Thymus (tissue), 11 donors: ENCODE measurements around the gene GPHN. TPM values are rescaled to one million over a fixed set of nuclear protein-coding genes. Genes with fewer than 3 reads are reported as not detected.

Experiments
- DNase-seq, 9 donors: peaks; one replicate each; pipeline ENCODE4 v3.0.0-alpha.2; 2013; ENCODE audit warnings: low spot score in 9 of 9, low read depth in 6 of 9, missing footprints in 1 of 9
- H3K27ac ChIP-seq, 2 donors: one replicate each; pipeline ENCODE4 v1.5.1; 2013; ENCODE audit warnings: control low read depth in 1 of 2, low read depth in 1 of 2, low read length in 1 of 2, mild to moderate bottlenecking in 1 of 2, moderate library complexity in 1 of 2
- H3K27me3 ChIP-seq, 2 donors: one replicate each; pipeline ENCODE4 v1.5.1; 2013; ENCODE audit warnings: low read length in 1 of 2; ENCODE audit not compliant: control insufficient read depth in 2 of 2, insufficient read depth in 1 of 2
- H3K36me3 ChIP-seq, 2 donors: one replicate each; pipeline ENCODE4 v1.5.1; 2013; ENCODE audit warnings: low read length in 1 of 2, mild to moderate bottlenecking in 1 of 2, moderate library complexity in 1 of 2; ENCODE audit not compliant: control insufficient read depth in 2 of 2, insufficient read depth in 2 of 2
- H3K4me1 ChIP-seq, 2 donors: one replicate each; pipeline ENCODE4 v1.5.1; 2013; ENCODE audit warnings: low read length in 2 of 2; ENCODE audit not compliant: control insufficient read depth in 2 of 2, insufficient read depth in 2 of 2
- H3K4me3 ChIP-seq, 2 donors: one replicate each; pipeline ENCODE4 v1.5.1; 2013; ENCODE audit warnings: low read length in 2 of 2, control low read depth in 1 of 2, mild to moderate bottlenecking in 1 of 2
- H3K9me3 ChIP-seq, 2 donors: one replicate each; pipeline ENCODE4 v1.5.1; 2013; ENCODE audit warnings: low read length in 1 of 2, mild to moderate bottlenecking in 1 of 2; ENCODE audit not compliant: control insufficient read depth in 2 of 2, insufficient read depth in 1 of 2
- WGBS: extraction: QIAGEN DNeasy Blood & Tissue Kit; methylation state at CpG from one replicate; pipeline ENCODE4 v1.1.7; 2013; 5-methylcytosine and 5-hydroxymethylcytosine counted together
- polyA plus RNA-seq: library from polyadenylated mRNA; stranded (reverse); fragments of 200-250 nt; gene quantifications from one replicate; pipeline ENCODE4 v1.2.3, GENCODE V29; 2013
- total RNA-seq: library from RNA; stranded (reverse); fragments of 120-200 nt; gene quantifications from one replicate; pipeline ENCODE4 v1.2.4, GENCODE V29; 2013
- donor health status: healthy.

The GPHN gene
- total and polyA plus RNA-seq, 2 donors, result 11.6 to 28.4 TPM

DNA sequence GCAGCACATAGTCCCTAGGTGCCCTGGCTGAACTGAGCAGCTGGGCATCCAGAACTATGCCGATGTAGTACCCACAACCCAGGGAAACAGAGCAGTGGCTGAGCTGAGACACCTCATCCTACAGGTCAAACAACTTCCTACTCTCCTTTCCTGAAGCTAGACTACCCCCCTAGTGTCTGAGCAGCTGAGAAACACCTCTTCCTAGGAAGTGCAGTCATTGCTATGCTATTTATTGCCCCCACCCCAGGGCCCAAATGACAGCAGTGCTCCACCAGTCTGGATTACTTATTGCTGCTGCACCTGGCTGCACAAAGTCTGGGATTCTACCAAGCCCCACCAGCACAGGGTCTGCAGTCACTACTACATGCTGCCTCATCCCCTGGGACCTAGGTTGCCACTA lies 664.6 kb downstream of the GPHN start:
- DNase-seq, result no peak
- H3K4me3 ChIP-seq, result no peak overlapping the region
- H3K36me3 ChIP-seq, result no peaks in the 10 kb centered on the region
- no peak overlapping the region for H3K27ac ChIP-seq
- H3K9me3 ChIP-seq, result no peaks in the 10 kb centered on the region
- H3K27me3 ChIP-seq, result no peaks in the 10 kb centered on the region
- H3K4me1 ChIP-seq, result no peaks in the 10 kb centered on the region
- WGBS, result 100% methylated on average over 1 of the region's 1 CpG

DNA sequence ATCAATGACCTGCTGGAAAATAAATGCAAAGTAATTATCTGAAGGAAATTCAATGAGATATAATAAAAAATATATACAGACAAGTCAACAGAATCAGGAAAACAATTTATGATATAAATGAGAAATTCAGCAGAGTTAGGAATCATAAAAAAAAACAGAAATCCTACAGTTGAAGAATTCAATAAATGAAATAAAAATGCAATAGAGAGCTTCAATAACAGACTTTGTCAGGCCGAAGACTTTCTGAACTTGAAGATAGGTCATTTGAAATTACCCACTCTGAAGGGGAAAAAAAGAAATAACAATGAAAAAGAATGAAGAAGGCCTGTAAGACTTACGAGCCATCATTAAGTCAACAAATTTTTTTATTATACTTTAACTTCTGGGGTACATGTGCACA lies 665.8 kb downstream of the GPHN start:
- no peaks in the 10 kb centered on the region for H3K36me3 ChIP-seq
- WGBS, result over 99% methylated on average over 2 of the region's 2 CpGs
- H3K27ac ChIP-seq, result no peak overlapping the region
- H3K4me1 ChIP-seq, result no peaks in the 10 kb centered on the region
- H3K4me3 ChIP-seq, result no peak overlapping the region
- no peaks in the 10 kb centered on the region for H3K9me3 ChIP-seq
- no peaks in the 10 kb centered on the region for H3K27me3 ChIP-seq
- no peak for DNase-seq

DNA sequence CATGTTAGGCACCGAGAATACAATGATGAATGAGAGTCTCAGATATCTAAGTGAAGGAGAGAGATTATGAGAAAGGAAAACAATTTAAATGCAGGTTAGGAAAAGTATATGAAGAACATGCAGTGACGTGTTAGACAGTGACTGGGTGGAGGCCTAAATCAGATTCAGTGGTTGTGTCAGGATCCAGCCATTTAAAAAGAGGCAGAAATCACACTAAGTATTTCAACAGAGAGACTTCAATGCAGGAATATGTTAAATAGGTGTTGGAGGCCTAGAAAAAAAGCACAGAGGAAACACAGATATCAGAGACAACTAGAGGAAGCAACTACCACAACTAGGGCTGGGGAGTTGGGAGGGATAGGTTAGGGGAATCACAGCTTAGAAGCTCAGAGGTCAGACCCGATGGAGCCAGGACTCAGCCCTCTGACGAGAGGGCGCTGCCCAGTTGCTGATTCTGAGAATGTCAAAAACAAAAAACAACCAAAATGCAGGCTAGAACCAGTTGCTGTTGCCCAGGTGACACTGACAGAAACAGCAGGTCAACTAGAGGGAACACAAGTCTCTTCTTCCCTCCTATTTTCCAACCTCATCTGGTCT lies 678.3 kb downstream of the GPHN start:
- 90% methylated on average over 5 of the region's 5 CpGs for WGBS
- H3K4me1 ChIP-seq, result peaks cover 0 to 30% of the 10 kb centered on the region in 2 donors
- no peaks in the 10 kb centered on the region for H3K9me3 ChIP-seq
- no peak overlapping the region for H3K4me3 ChIP-seq
- DNase-seq, result peak in 4 of 9 donors; percentile 5 to 48 (median 16)
- peak overlapping the region; percentile 42 to 91 for H3K27ac ChIP-seq
- no peaks in the 10 kb centered on the region for H3K36me3 ChIP-seq
- H3K27me3 ChIP-seq, result no peaks in the 10 kb centered on the region

DNA sequence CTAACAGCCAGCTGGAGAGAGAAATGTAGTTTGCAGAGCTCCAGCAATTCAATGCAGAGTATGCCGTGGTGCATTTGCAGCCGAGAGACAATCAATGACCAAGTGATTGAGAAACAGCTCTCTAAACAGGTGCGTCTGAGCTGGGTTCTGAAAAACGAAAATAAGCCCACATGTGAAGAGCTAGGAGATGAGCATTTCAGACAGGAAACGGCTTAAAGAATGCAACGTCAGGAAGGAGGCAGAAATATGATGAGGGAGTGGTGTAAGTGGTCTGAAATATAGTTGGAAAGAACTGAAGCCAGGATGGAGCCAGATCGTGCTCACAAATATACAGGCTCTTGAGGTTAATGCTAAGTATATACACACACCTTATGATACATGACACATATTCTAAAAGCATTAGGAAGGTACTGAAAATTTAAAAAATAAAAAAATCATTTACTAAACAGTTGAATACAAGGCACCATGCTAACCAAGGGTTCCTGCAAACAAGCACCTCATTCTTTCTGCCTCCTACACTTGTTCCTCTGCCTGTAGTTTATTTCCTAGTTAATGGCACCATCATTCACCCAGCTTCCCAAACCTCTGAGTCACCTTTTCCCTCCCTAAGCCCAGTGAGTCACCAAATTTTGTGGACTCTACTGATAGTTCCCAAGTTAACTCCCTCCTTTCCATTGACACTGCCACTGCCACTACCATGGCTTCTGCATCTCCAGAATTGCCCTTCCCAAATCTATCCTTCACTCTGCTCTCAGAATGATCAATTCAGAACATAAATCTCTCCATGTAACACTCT lies 679.0 kb downstream of the GPHN start:
- no peaks in the 10 kb centered on the region for H3K36me3 ChIP-seq
- no peak overlapping the region for H3K4me3 ChIP-seq
- H3K9me3 ChIP-seq, result no peaks in the 10 kb centered on the region
- peak in 7 of 9 donors; percentile 10 to 72 (median 33) for DNase-seq
- WGBS, result 66% methylated on average over 7 of the region's 7 CpGs
- H3K4me1 ChIP-seq, result peaks cover 0 to 30% of the 10 kb centered on the region in 2 donors
- H3K27me3 ChIP-seq, result no peaks in the 10 kb centered on the region
- H3K27ac ChIP-seq, result peak overlapping the region; percentile 42 to 91

DNA sequence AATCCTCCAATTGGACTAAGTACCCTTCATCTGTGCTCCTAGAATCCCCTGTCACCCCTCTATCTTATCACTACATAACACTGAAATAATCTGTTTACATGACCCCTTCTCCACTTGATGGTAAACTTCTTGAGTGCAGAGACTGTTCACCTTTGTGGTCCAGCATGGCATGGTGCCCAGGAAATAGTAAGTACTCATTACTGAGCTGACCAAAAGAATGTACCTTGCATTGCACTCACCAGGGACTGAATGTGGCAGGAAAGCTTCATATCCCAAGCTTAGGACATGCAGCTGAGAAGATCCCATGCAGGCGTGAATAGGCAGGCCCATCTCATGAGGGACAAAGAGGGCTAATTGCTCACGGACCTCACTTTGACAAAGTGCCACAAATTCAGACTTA lies 679.9 kb downstream of the GPHN start:
- Histone ChIP-seq H3K27me3 (no peaks in the 10 kb centered on the region), H3K9me3 (no peaks in the 10 kb centered on the region), H3K36me3 (no peaks in the 10 kb centered on the region), H3K4me1 (peaks cover 0 to 30% of the 10 kb centered on the region in 2 donors), H3K4me3 (no peak overlapping the region), H3K27ac (no peak overlapping the region)
- no peak for DNase-seq
- WGBS, result 93% methylated on average over 2 of the region's 2 CpGs

DNA sequence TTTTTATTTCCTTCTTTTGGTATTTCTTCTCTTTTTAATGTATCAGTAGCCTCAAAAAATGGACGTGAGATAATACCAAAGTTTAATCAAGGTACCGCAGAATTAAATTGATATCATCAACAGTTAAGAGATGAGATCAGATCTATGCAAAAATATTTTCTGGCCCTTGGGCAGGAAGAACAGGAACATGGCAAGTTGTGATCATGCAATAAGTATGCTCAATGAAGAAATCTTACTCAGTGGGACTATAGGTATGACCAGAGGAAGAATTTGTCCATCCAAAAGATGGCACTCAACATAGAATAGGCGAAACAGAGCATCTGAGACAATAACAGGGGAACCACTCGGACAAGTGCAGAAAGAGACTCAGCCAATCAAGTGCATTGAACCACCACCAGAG lies 680.4 kb downstream of the GPHN start:
- DNase-seq, result no peak
- Histone ChIP-seq H3K4me1 (peaks cover 0 to 30% of the 10 kb centered on the region in 2 donors), H3K27ac (no peak overlapping the region), H3K4me3 (no peak overlapping the region), H3K9me3 (no peaks in the 10 kb centered on the region), H3K27me3 (no peaks in the 10 kb centered on the region), H3K36me3 (no peaks in the 10 kb centered on the region)
- WGBS, result 96% methylated on average over 4 of the region's 4 CpGs

DNA sequence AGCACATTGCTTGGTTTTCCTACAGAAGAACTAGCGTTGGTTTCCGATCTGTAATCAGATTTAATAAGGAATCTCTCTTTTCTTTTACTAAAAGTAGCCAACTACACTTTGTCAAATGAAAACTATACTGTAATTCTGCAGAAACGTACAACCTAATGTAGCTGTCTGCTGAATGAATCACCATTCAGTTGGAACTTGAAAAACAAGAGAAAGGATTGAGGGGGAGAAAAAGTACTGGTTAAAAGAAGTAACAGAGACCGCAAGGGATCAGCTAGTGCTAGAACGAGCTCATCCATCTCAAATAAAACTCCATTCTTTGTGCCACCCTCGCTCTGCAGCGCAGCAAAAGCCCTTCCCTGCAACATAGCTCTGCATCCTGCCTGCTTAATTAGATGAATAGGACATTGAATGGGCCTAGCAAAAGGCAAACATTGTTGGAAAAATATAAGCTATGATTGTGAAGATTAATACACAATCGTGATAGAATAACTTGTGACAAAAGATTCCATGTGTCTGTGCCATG lies 683.9 kb downstream of the GPHN start:
- DNase-seq, result no peak
- H3K27ac ChIP-seq, result no peak overlapping the region
- H3K4me1 ChIP-seq, result peaks cover 0 to 20% of the 10 kb centered on the region in 2 donors
- no peaks in the 10 kb centered on the region for H3K9me3 ChIP-seq
- 95% methylated on average over 8 of the region's 8 CpGs for WGBS
- no peaks in the 10 kb centered on the region for H3K36me3 ChIP-seq
- H3K4me3 ChIP-seq, result no peak overlapping the region
- H3K27me3 ChIP-seq, result no peaks in the 10 kb centered on the region

DNA sequence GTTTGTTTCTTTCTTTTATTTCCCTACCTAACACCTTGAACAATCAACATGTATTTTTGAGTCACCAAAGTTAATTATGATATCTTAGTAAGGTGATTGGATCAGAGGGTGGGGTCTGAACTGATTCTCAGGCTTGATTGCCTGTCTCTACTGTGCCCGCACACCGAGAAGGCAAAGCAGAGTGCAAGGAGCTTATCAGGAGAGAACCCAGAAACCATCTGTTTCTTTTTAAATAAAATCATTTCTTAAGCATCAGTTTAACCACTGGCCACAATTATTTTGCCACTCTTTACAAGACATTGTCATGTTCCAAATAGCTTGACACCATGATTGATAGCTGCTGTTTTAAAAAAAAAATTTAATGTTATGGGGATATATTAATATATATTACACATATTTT lies 684.4 kb downstream of the GPHN start:
- Histone ChIP-seq H3K4me3 (no peak overlapping the region), H3K4me1 (peaks cover 0 to 14% of the 10 kb centered on the region in 2 donors), H3K36me3 (no peaks in the 10 kb centered on the region), H3K27ac (no peak overlapping the region), H3K27me3 (no peaks in the 10 kb centered on the region), H3K9me3 (no peaks in the 10 kb centered on the region)
- no peak for DNase-seq
- WGBS, result over 99% methylated on average over 2 of the region's 2 CpGs

DNA sequence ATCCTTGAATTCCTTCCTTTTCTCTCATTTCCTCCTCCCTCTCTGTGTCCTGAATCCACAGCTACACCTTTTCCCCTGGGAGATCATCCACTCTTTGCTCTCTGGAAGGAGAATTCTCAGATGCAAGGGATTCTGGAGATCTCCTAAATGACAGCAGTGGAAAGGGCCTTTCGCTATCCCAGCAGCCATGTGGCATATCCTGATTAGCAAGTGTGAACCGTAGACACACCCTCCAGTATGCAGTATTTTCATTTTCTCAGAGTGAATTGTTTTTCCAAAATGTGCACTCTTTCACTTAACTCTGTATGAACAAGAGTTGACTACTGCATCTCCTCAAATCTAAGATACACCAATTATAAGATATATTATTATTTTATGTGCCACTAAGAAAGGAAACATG lies 687.3 kb downstream of the GPHN start:
- no peaks in the 10 kb centered on the region for H3K9me3 ChIP-seq
- no peak for DNase-seq
- H3K36me3 ChIP-seq, result no peaks in the 10 kb centered on the region
- 96% methylated on average over 2 of the region's 2 CpGs for WGBS
- no peaks in the 10 kb centered on the region for H3K27me3 ChIP-seq
- H3K4me3 ChIP-seq, result no peak overlapping the region
- no peak overlapping the region for H3K27ac ChIP-seq
- H3K4me1 ChIP-seq, result no peaks in the 10 kb centered on the region
